K562 (cell line): ENCODE data around the gene RNF223. TPM values are rescaled to one million over a fixed set of nuclear protein-coding genes. Genes with fewer than 3 reads are reported as not detected.

Source experiments
- NFATC3 ChIP-seq: fragments of 450-650 bp; IDR thresholded peaks from 2 replicates; pipeline ENCODE4 v1.6.1; 2017; ENCODE audit warnings: mild to moderate bottlenecking
- NFRKB ChIP-seq: fragments of 450-650 bp; IDR thresholded peaks from 2 replicates; pipeline ENCODE4 v1.6.1; 2016; ENCODE audit warnings: low read depth
- SETDB1 ChIP-seq: IDR thresholded peaks from one replicate; pipeline ENCODE4 v1.6.1; 2012; ENCODE audit warnings: low read length, control low read depth, inconsistent platforms
- ZFP30 ChIP-seq: fragments of 250-450 bp; sonication (Bioruptor Pico); IDR thresholded peaks from 2 replicates; pipeline ENCODE4 v1.8.0; 2022; ENCODE audit warnings: moderate library complexity, mild to moderate bottlenecking, inconsistent platforms, borderline replicate concordance
- ZNF445 ChIP-seq: fragments of 250-450 bp; sonication (Bioruptor Pico); IDR thresholded peaks from 2 replicates; pipeline ENCODE4 v1.4.0; 2020; ENCODE audit warnings: low read depth, mild to moderate bottlenecking, moderate library complexity
- polyA plus RNA-seq, 8 experiments: library from polyadenylated mRNA; depleted of rRNA in 4 of 8; stranded (reverse) in 5 of 8; unstranded in 3 of 8; fragments of >200 nt; fragmentation: Nextera tagmentation in 2 of 8; fragmentation: Illumina TruSeq in 1 of 8; extraction: Ambion mirVana in 2 of 8; extraction: Trizol in 1 of 8; gene quantifications; 2 replicates each; pipeline versions ENCODE4 v1.2.1 to v1.2.3, GENCODE V29; 2011 to 2014; ENCODE audit warnings: inconsistent platforms in 1 of 8, missing spikeins in 1 of 8
- total RNA-seq, 7 experiments: library from RNA; depleted of rRNA in 6 of 7; stranded (reverse); fragments of >200 nt in 6 of 7; fragmentation: Illumina TruSeq in 2 of 7; extraction: Trizol in 2 of 7; gene quantifications; 2 replicates each; pipeline versions ENCODE4 v1.2.1 to v1.2.3, GENCODE V29; 2011 to 2021; ENCODE audit warnings: low replicate concordance in 1 of 7
- TF ChIP-seq, protein P1 (sequence below): fragments of 200-800 bp; sonication (Bioruptor generic); IDR thresholded peaks from 2 replicates; pipeline ENCODE4 v1.6.1; 2016; ENCODE audit warnings: missing genetic modification characterization, missing compliant biosample characterization
- TF ChIP-seq, protein P2 (sequence below): sonication (generic); formaldehyde crosslinking; IDR thresholded peaks from 2 replicates; pipeline ENCODE4 v1.8.1; 2022; ENCODE audit warnings: missing genetic modification reagents
- TF ChIP-seq, protein P3 (sequence below): sonication (generic); formaldehyde crosslinking; IDR thresholded peaks from 2 replicates; pipeline ENCODE4 v1.8.0; 2023; ENCODE audit warnings: mild to moderate bottlenecking, missing genetic modification reagents

RNF223 gene
- total and polyA plus RNA-seq, 9 of the 15 experiments (the other 6 are each of a cell fraction or from before 2014, with no cell fraction given): 0.04 to 0.32 TPM; not detected in 7

DNA sequence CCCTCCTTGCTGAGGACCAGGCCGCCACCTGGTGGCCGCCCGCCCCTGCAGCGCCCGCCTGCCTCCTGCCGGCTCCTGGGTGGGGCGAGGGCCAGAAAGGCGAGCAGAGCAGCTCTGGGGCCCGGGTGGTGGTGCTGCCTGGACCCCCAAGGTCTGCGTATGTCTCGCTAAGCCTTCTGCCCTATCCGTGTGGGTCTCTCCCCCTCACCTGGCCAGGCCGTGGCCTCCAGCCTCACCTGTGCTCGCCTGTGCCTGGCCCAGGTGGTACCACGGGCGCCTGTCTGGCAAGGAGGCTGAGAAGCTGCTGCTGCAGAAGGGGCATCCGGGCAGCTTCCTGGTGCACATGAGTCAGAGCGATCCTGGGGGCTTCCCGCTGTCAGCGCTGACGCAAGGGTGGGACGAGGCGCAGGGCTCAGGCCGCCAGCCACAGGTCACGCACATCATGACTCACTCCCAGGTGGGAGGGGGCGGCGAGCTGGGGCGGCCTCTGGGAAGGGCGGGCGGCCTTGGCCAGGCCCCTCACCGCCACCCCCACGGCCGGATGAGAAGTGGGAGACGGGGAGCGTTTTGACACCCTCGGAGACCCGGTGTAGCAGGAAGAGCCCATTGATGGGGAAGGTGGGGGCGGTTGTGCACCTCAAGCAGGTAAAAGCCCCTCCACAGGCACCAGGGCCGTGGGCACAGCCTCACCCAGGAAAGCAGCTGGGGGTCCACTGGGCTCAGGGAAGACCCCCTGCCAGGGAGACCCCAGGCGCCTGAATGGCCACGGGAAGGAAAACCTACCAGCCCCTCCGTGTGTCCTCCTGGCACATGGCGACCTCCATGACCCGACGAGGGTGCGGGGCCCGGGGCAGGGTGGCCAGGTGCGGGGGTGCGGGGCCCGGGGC lies 9.9 kb downstream of the RNF223 start (continued):
- TF ChIP-seq, protein P1, sequence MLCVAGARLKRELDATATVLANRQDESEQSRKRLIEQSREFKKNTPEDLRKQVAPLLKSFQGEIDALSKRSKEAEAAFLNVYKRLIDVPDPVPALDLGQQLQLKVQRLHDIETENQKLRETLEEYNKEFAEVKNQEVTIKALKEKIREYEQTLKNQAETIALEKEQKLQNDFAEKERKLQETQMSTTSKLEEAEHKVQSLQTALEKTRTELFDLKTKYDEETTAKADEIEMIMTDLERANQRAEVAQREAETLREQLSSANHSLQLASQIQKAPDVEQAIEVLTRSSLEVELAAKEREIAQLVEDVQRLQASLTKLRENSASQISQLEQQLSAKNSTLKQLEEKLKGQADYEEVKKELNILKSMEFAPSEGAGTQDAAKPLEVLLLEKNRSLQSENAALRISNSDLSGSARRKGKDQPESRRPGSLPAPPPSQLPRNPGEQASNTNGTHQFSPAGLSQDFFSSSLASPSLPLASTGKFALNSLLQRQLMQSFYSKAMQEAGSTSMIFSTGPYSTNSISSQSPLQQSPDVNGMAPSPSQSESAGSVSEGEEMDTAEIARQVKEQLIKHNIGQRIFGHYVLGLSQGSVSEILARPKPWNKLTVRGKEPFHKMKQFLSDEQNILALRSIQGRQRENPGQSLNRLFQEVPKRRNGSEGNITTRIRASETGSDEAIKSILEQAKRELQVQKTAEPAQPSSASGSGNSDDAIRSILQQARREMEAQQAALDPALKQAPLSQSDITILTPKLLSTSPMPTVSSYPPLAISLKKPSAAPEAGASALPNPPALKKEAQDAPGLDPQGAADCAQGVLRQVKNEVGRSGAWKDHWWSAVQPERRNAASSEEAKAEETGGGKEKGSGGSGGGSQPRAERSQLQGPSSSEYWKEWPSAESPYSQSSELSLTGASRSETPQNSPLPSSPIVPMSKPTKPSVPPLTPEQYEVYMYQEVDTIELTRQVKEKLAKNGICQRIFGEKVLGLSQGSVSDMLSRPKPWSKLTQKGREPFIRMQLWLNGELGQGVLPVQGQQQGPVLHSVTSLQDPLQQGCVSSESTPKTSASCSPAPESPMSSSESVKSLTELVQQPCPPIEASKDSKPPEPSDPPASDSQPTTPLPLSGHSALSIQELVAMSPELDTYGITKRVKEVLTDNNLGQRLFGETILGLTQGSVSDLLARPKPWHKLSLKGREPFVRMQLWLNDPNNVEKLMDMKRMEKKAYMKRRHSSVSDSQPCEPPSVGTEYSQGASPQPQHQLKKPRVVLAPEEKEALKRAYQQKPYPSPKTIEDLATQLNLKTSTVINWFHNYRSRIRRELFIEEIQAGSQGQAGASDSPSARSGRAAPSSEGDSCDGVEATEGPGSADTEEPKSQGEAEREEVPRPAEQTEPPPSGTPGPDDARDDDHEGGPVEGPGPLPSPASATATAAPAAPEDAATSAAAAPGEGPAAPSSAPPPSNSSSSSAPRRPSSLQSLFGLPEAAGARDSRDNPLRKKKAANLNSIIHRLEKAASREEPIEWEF (CRISPR knock-in tag): no peak
- TF ChIP-seq SETDB1: no peak
- TF ChIP-seq ZFP30 (CRISPR knock-in tag): no peak
- no peak for TF ChIP-seq NFATC3
- no peak for TF ChIP-seq NFRKB
- TF ChIP-seq, protein P2, sequence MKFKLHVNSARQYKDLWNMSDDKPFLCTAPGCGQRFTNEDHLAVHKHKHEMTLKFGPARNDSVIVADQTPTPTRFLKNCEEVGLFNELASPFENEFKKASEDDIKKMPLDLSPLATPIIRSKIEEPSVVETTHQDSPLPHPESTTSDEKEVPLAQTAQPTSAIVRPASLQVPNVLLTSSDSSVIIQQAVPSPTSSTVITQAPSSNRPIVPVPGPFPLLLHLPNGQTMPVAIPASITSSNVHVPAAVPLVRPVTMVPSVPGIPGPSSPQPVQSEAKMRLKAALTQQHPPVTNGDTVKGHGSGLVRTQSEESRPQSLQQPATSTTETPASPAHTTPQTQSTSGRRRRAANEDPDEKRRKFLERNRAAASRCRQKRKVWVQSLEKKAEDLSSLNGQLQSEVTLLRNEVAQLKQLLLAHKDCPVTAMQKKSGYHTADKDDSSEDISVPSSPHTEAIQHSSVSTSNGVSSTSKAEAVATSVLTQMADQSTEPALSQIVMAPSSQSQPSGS (CRISPR knock-in tag): no peak
- TF ChIP-seq ZNF445 (CRISPR knock-in tag): no peak
- TF ChIP-seq, protein P3, sequence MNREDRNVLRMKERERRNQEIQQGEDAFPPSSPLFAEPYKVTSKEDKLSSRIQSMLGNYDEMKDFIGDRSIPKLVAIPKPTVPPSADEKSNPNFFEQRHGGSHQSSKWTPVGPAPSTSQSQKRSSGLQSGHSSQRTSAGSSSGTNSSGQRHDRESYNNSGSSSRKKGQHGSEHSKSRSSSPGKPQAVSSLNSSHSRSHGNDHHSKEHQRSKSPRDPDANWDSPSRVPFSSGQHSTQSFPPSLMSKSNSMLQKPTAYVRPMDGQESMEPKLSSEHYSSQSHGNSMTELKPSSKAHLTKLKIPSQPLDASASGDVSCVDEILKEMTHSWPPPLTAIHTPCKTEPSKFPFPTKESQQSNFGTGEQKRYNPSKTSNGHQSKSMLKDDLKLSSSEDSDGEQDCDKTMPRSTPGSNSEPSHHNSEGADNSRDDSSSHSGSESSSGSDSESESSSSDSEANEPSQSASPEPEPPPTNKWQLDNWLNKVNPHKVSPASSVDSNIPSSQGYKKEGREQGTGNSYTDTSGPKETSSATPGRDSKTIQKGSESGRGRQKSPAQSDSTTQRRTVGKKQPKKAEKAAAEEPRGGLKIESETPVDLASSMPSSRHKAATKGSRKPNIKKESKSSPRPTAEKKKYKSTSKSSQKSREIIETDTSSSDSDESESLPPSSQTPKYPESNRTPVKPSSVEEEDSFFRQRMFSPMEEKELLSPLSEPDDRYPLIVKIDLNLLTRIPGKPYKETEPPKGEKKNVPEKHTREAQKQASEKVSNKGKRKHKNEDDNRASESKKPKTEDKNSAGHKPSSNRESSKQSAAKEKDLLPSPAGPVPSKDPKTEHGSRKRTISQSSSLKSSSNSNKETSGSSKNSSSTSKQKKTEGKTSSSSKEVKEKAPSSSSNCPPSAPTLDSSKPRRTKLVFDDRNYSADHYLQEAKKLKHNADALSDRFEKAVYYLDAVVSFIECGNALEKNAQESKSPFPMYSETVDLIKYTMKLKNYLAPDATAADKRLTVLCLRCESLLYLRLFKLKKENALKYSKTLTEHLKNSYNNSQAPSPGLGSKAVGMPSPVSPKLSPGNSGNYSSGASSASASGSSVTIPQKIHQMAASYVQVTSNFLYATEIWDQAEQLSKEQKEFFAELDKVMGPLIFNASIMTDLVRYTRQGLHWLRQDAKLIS (CRISPR knock-in tag): peak; percentile 90
